Measurements from ENCODE around the gene PDCD5. TPM values are rescaled to one million over a fixed set of nuclear protein-coding genes. Genes with fewer than 3 reads are reported as not detected.
"Not testable (repeated sequence)": the region's sequence is repeated elsewhere in the genome, so short reads cannot be mapped to it uniquely, and the experiment has no call there.

PDCD5 gene
- total RNA-seq, 2 experiments from 2014 or later = 131 to 132 TPM

GRCh38 chr19:32563761-32564160, 17.2 kb upstream of the PDCD5 start:
- ChIA-PET POLR2A (no interaction called here), CTCF (interaction anchor here (0.5 to 0.9 kb wide), 4 partner anchors 8 to 227 kb away, joined by 3 to 5 read pairs (median 4); no protein-coding TSS in a partner anchor)
- no peaks in the 10 kb centered on the region for H3K4me1 Mint-ChIP-seq
- H3K27me3 Mint-ChIP-seq = peaks cover 3% of the 10 kb centered on the region
- no peaks in the 10 kb centered on the region for H3K36me3 Mint-ChIP-seq (ENCODE audit: low read depth)
- no peak overlapping the region for H3K4me3 Mint-ChIP-seq
- no peak overlapping the region for H3K27ac Mint-ChIP-seq
- H3K9me3 Mint-ChIP-seq = no peaks in the 10 kb centered on the region
- DNase-seq = no peak

GRCh38 chr19:32566246-32566830, 14.7 kb upstream of the PDCD5 start:
- ChIA-PET POLR2A (no interaction called here), CTCF (interaction anchor here (0.6 kb wide), 1 partner anchor 53 kb away, joined by 3 read pairs; no protein-coding TSS in a partner anchor)
- Mint-ChIP-seq H3K27ac (no peak overlapping the region), H3K9me3 (no peaks in the 10 kb centered on the region), H3K36me3 (ENCODE audit: low read depth) (no peaks in the 10 kb centered on the region), H3K4me3 (no peak overlapping the region), H3K4me1 (peaks cover 10% of the 10 kb centered on the region), H3K27me3 (peaks cover 13% of the 10 kb centered on the region)
- DNase-seq = no peak

GRCh38 chr19:32567486-32567885, 13.5 kb upstream of the PDCD5 start:
- peaks cover 12% of the 10 kb centered on the region for H3K4me1 Mint-ChIP-seq
- CTCF ChIA-PET = no interaction called here
- H3K27ac Mint-ChIP-seq = no peak overlapping the region
- no peaks in the 10 kb centered on the region for H3K36me3 Mint-ChIP-seq (ENCODE audit: low read depth)
- H3K4me3 Mint-ChIP-seq = no peak overlapping the region
- POLR2A ChIA-PET = no interaction called here
- H3K27me3 Mint-ChIP-seq = peaks cover 13% of the 10 kb centered on the region
- DNase-seq = no peak
- no peaks in the 10 kb centered on the region for H3K9me3 Mint-ChIP-seq

- Mint-ChIP-seq H3K27me3 (peaks cover 15% of the 10 kb centered on the region), H3K4me3 (no peak overlapping the region), H3K27ac (no peak overlapping the region), H3K4me1 (peaks cover 22% of the 10 kb centered on the region), H3K36me3 (ENCODE audit: low read depth) (no peaks in the 10 kb centered on the region), H3K9me3 (no peaks in the 10 kb centered on the region)
- ChIA-PET POLR2A (no interaction called here), CTCF (no interaction called here)
- peak; percentile 71 for DNase-seq
Measured at GRCh38 chr19:32570081-32570785, 10.8 kb upstream of the PDCD5 start.

GRCh38 chr19:32571471-32572075, 9.4 kb upstream of the PDCD5 start:
- H3K27ac Mint-ChIP-seq; H3K9me3 Mint-ChIP-seq; CTCF ChIA-PET; H3K36me3 Mint-ChIP-seq (ENCODE audit: low read depth); POLR2A ChIA-PET; DNase-seq; H3K4me3 Mint-ChIP-seq: not testable (repeated sequence)
- H3K27me3 Mint-ChIP-seq = peaks cover 15% of the 10 kb centered on the region
- H3K4me1 Mint-ChIP-seq = peaks cover 22% of the 10 kb centered on the region

- peaks cover 22% of the 10 kb centered on the region for H3K4me1 Mint-ChIP-seq
- H3K27ac Mint-ChIP-seq = peak overlapping the region; percentile 75
- CTCF ChIA-PET = interaction anchor here (0.5 to 1.3 kb wide), 6 partner anchors 9 to 227 kb away, joined by 3 to 5 read pairs (median 3); partner anchors contain the start of gene ZNF507
- POLR2A ChIA-PET; H3K36me3 Mint-ChIP-seq (ENCODE audit: low read depth); H3K9me3 Mint-ChIP-seq; DNase-seq: not testable (repeated sequence)
- peaks cover 13% of the 10 kb centered on the region for H3K27me3 Mint-ChIP-seq
- peak overlapping the region; percentile 69 for H3K4me3 Mint-ChIP-seq
Measured at GRCh38 chr19:32572700-32573491, 8.1 kb upstream of the PDCD5 start.

- H3K27ac Mint-ChIP-seq = no peak overlapping the region
- ChIA-PET POLR2A (no interaction called here), CTCF (interaction anchor here (0.5 to 1.3 kb wide), 5 partner anchors 11 to 228 kb away, joined by 3 to 5 read pairs (median 3); partner anchors contain the start of gene ZNF507)
- no peaks in the 10 kb centered on the region for H3K9me3 Mint-ChIP-seq
- H3K4me1 Mint-ChIP-seq = peaks cover 22% of the 10 kb centered on the region
- H3K27me3 Mint-ChIP-seq = peaks cover 14% of the 10 kb centered on the region
- H3K4me3 Mint-ChIP-seq = no peak overlapping the region
- no peak for DNase-seq
- H3K36me3 Mint-ChIP-seq (ENCODE audit: low read depth) = no peaks in the 10 kb centered on the region
Measured at GRCh38 chr19:32573492-32573794, 7.5 kb upstream of the PDCD5 start.

GRCh38 chr19:32576790-32577189, 4.2 kb upstream of the PDCD5 start:
- H3K4me3 Mint-ChIP-seq = no peak overlapping the region
- DNase-seq = no peak
- peaks cover 9% of the 10 kb centered on the region for H3K27me3 Mint-ChIP-seq
- CTCF ChIA-PET = no interaction called here
- no peaks in the 10 kb centered on the region for H3K36me3 Mint-ChIP-seq (ENCODE audit: low read depth)
- POLR2A ChIA-PET = no interaction called here
- H3K4me1 Mint-ChIP-seq = peaks cover 15% of the 10 kb centered on the region
- no peak overlapping the region for H3K27ac Mint-ChIP-seq
- H3K9me3 Mint-ChIP-seq = no peaks in the 10 kb centered on the region

GRCh38 chr19:32580353-32580900, 563 bp upstream of the PDCD5 start:
- Mint-ChIP-seq H3K36me3 (ENCODE audit: low read depth) (peaks cover 28% of the 10 kb centered on the region), H3K27me3 (peaks cover 7% of the 10 kb centered on the region), H3K9me3 (no peaks in the 10 kb centered on the region), H3K27ac (peak overlapping the region; percentile 89), H3K4me1 (peaks cover 32% of the 10 kb centered on the region), H3K4me3 (peak overlapping the region; percentile 80)
- DNase-seq = no peak
- ChIA-PET CTCF (no interaction called here), POLR2A (interaction anchor here (0.7 kb wide), 1 partner anchor 111 kb away, joined by 3 read pairs; no protein-coding TSS in a partner anchor)

GRCh38 chr19:32581705-32582179, 752 bp downstream of the PDCD5 start:
- peak overlapping the region; percentile 84 for H3K27ac Mint-ChIP-seq
- DNase-seq = no peak
- peaks cover 46% of the 10 kb centered on the region for H3K4me1 Mint-ChIP-seq
- H3K27me3 Mint-ChIP-seq = peaks cover 7% of the 10 kb centered on the region
- ChIA-PET CTCF (interaction anchor here (0.8 kb wide), 1 partner anchor 1768 kb away, joined by 3 read pairs; no protein-coding TSS in a partner anchor), POLR2A (no interaction called here)
- H3K9me3 Mint-ChIP-seq = no peaks in the 10 kb centered on the region
- H3K36me3 Mint-ChIP-seq (ENCODE audit: low read depth) = peaks cover 40% of the 10 kb centered on the region
- peak overlapping the region; percentile 90 for H3K4me3 Mint-ChIP-seq

GRCh38 chr19:32587747-32588504, 6.9 kb downstream of the PDCD5 start:
- Mint-ChIP-seq H3K36me3 (ENCODE audit: low read depth) (peaks cover 69% of the 10 kb centered on the region), H3K4me1 (peaks cover 36% of the 10 kb centered on the region)
- H3K9me3 Mint-ChIP-seq, H3K27ac Mint-ChIP-seq, H3K27me3 Mint-ChIP-seq, POLR2A ChIA-PET, H3K4me3 Mint-ChIP-seq, CTCF ChIA-PET, DNase-seq: not testable (repeated sequence)

GRCh38 chr19:32594021-32594420, 13.0 kb downstream of the PDCD5 start:
- no peak overlapping the region for H3K27ac Mint-ChIP-seq
- no peak overlapping the region for H3K4me3 Mint-ChIP-seq
- no peaks in the 10 kb centered on the region for H3K4me1 Mint-ChIP-seq
- CTCF ChIA-PET = no interaction called here
- H3K36me3 Mint-ChIP-seq (ENCODE audit: low read depth) = peaks cover 65% of the 10 kb centered on the region
- H3K27me3 Mint-ChIP-seq = no peaks in the 10 kb centered on the region
- POLR2A ChIA-PET = interaction anchor here (0.5 kb wide), 1 partner anchor 529 kb away, joined by 3 read pairs; no protein-coding TSS in a partner anchor
- no peaks in the 10 kb centered on the region for H3K9me3 Mint-ChIP-seq
- DNase-seq = no peak

Measured in activated CD4-positive, alpha-beta T cell treated with anti-CD3 and anti-CD28 coated beads, Interleukin-2, amount 10 ng/mL, durations not matched to agents 7 days and 5 days (primary cell).